HG03103 (cell line): ENCODE measurements around the gene INCENP.

ENCODE experiments used
- ATAC-seq: cut with Tn5 transposase; IDR thresholded peaks from one replicate; pipeline ENCODE4 v1.9.1; 2021; ENCODE audit warnings: low read depth; ENCODE audit not compliant: unreplicated experiment

INCENP gene

GRCh38 chr11:62124186-62125113 is 639 bp downstream of the INCENP start:
- no peak for ATAC-seq

- ATAC-seq: no peak
These were observed 1.5 kb downstream of the INCENP start for GRCh38 chr11:62125316-62125715.

- ATAC-seq: no peak
These were observed 2.1 kb downstream of the INCENP start for GRCh38 chr11:62125881-62126280.

GRCh38 chr11:62127426-62127825 is 3.6 kb downstream of the INCENP start:
- no peak for ATAC-seq

GRCh38 chr11:62127941-62128770 is 4.3 kb downstream of the INCENP start:
- ATAC-seq: no peak

GRCh38 chr11:62128835-62129234 is 5.0 kb downstream of the INCENP start:
- no peak for ATAC-seq

GRCh38 chr11:62129590-62130282 is 5.9 kb downstream of the INCENP start:
- no peak for ATAC-seq

GRCh38 chr11:62130283-62131169 is 6.7 kb downstream of the INCENP start:
- no peak for ATAC-seq

GRCh38 chr11:62131170-62131464 is 7.3 kb downstream of the INCENP start:
- no peak for ATAC-seq

- no peak for ATAC-seq
These were observed 8.4 kb downstream of the INCENP start for GRCh38 chr11:62132191-62132590.

GRCh38 chr11:62132689-62133293 is 9.0 kb downstream of the INCENP start:
- no peak for ATAC-seq

GRCh38 chr11:62133328-62134065 is 9.7 kb downstream of the INCENP start:
- ATAC-seq: no peak

GRCh38 chr11:62137276-62137861 is 13.6 kb downstream of the INCENP start:
- no peak for ATAC-seq

GRCh38 chr11:62137881-62138629 is 14.2 kb downstream of the INCENP start:
- ATAC-seq: no peak

- ATAC-seq: no peak
These were observed 15.0 kb downstream of the INCENP start for GRCh38 chr11:62138630-62139425.

GRCh38 chr11:62139526-62140303 is 15.9 kb downstream of the INCENP start:
- no peak for ATAC-seq
